ENCODE data around the gene IRS1. TPM values are rescaled to one million over a fixed set of nuclear protein-coding genes. Genes with fewer than 3 reads are reported as not detected.
A peak's percentile ranks its signal among the peaks of the same experiment; 100 is the strongest.

Gene IRS1
- polyA plus RNA-seq, 2 of the 4 experiments (the other 2 are of a cell fraction) = 10.4 to 13.9 TPM

DNA sequence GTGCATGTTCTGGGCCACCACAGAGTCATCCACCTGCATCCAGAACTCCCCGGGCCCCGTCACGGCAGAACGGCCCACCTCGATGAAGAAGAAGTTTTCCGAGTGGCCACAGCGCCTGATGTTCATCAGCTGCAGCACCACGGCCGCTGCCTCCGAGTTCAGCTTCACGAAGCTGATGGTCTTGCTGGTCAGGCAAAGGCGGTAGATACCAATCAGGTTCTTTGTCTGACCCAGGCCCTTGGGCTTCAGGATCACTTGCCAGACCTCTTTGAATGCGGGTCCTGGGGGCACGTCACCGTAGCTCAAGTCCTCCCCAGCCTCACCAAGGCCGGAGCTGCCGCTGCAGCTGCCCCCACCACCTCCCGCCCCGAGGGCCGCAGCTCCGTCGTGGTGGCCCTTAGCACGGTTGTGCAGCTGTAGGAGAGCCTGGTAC lies 1.6 kb downstream of the IRS1 start:
- WGBS (ENCODE audit: missing lambda C conversion rate) = 83% methylated on average over 13 of the region's 23 CpGs
- CTCF ChIA-PET = interaction anchor here (0.8 to 3.2 kb wide), 10 partner anchors 10 to 1128 kb away, joined by 3 to 16 read pairs (median 4); no protein-coding TSS in a partner anchor
- no peak for ATAC-seq
- Histone ChIP-seq H3K4me3 (peak overlapping the region; percentile 80), H3K9me3 (no peaks in the 10 kb centered on the region), H3K4me1 (peaks cover 49% of the 10 kb centered on the region), H3K27ac (peak overlapping the region; percentile 95 to 100), H3K4me2 (peak overlapping the region; percentile 96)
- FAIRE-seq = no peak
- TF ChIP-seq EHMT2 (IDR thresholded peaks at IDR 0.05; ENCODE audit: low read depth) (no peak), HDAC2 (IDR thresholded peaks at IDR 0.05) (no peak), RAD21 (conservative IDR thresholded peaks at IDR 0.05 in 1 of 2, IDR thresholded peaks at IDR 0.05 in 1 of 2) (no peak), E2F6 (IDR thresholded peaks at IDR 0.05; ENCODE audit: borderline replicate concordance, low read depth) (no peak), NPAS2 (CRISPR knock-in tag; IDR thresholded peaks at IDR 0.05; ENCODE audit: borderline replicate concordance) (no peak), POLR2AphosphoS2 (conservative IDR thresholded peaks at IDR 0.05; ENCODE audit: low read length) (no peak), CHD2 (IDR thresholded peaks at IDR 0.05; ENCODE audit: low read length, partially characterized antibody) (no peak), SREBF2 (IDR thresholded peaks at IDR 0.05) (no peak), TFCP2L1 (CRISPR knock-in tag; IDR thresholded peaks at IDR 0.05) (no peak), KDM1A (IDR thresholded peaks at IDR 0.05; ENCODE audit: low read depth) (no peak), SMC3 (IDR thresholded peaks at IDR 0.05) (no peak), ZNF302 (CRISPR knock-in tag; IDR thresholded peaks at IDR 0.05) (no peak), HOXA7 (CRISPR knock-in tag; IDR thresholded peaks at IDR 0.05) (no peak), NR3C1 (IDR thresholded peaks at IDR 0.05) (no peak), HOXB13 (CRISPR knock-in tag; IDR thresholded peaks at IDR 0.05; ENCODE audit: low read depth) (no peak), MAX (IDR thresholded peaks at IDR 0.05) (no peak), CEBPB (IDR thresholded peaks at IDR 0.05) (no peak)
- TF ChIP-seq, protein P1, sequence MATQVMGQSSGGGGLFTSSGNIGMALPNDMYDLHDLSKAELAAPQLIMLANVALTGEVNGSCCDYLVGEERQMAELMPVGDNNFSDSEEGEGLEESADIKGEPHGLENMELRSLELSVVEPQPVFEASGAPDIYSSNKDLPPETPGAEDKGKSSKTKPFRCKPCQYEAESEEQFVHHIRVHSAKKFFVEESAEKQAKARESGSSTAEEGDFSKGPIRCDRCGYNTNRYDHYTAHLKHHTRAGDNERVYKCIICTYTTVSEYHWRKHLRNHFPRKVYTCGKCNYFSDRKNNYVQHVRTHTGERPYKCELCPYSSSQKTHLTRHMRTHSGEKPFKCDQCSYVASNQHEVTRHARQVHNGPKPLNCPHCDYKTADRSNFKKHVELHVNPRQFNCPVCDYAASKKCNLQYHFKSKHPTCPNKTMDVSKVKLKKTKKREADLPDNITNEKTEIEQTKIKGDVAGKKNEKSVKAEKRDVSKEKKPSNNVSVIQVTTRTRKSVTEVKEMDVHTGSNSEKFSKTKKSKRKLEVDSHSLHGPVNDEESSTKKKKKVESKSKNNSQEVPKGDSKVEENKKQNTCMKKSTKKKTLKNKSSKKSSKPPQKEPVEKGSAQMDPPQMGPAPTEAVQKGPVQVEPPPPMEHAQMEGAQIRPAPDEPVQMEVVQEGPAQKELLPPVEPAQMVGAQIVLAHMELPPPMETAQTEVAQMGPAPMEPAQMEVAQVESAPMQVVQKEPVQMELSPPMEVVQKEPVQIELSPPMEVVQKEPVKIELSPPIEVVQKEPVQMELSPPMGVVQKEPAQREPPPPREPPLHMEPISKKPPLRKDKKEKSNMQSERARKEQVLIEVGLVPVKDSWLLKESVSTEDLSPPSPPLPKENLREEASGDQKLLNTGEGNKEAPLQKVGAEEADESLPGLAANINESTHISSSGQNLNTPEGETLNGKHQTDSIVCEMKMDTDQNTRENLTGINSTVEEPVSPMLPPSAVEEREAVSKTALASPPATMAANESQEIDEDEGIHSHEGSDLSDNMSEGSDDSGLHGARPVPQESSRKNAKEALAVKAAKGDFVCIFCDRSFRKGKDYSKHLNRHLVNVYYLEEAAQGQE (IDR thresholded peaks at IDR 0.05) = no peak
- no peak for DNase-seq (ENCODE audit: low read depth in 1 of 2, low spot score in 1 of 2)
- POLR2A ChIA-PET = interaction anchor here (2.0 kb wide), 1 partner anchor 682 kb away, joined by 7 read pairs; no protein-coding TSS in a partner anchor

DNA sequence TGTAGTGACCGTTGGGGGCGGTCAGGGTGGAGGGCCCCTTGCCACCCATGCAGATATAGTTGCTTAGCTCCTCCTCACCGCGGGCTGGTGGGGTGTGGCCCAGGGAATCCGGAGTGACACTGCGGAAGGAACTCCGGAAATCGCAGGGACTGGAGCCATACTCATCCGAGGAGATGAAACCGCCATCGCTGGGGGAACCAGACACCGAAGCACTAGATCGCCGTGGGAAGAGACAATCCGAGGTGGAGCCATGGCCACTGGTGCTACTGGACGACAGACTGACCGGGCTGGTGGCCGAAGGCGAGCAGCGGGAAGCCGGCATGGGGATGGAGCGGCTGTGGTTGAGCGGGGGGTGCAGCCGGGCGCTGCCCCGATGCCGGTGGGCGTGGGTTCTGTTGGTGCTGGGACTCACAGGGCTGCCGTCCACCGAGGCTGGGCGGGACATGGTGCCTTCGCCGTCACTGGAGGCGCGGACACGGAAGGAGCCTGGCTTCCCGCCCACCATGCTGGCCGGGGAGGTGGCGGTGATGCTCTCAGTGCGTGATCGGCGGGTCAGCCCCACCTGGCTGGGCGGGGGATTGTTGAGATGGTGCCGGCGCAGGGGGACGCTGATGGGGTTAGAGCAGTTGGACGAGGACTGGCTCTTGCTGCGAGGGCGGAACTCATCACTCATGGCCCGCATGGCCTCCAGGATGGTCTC lies 2.2 kb downstream of the IRS1 start:
- CTCF ChIA-PET = interaction anchor here (0.8 to 1.6 kb wide), 5 partner anchors 18 to 908 kb away, joined by 3 to 5 read pairs (median 4); no protein-coding TSS in a partner anchor
- Histone ChIP-seq H3K4me3 (peak overlapping the region; percentile 80), H3K27ac (peak overlapping the region; percentile 95 to 100; a peak in 3 of 6 replicates), H3K4me2 (peak overlapping the region; percentile 96), H3K4me1 (peaks cover 51% of the 10 kb centered on the region), H3K9me3 (no peaks in the 10 kb centered on the region)
- 96% methylated on average over 39 of the region's 50 CpGs for WGBS (ENCODE audit: missing lambda C conversion rate)
- FAIRE-seq (no peak), ATAC-seq (no peak), DNase-seq (ENCODE audit: low read depth in 1 of 2, low spot score in 1 of 2) (no peak)
- POLR2A ChIA-PET = interaction anchor here (1.0 to 2.0 kb wide), 3 partner anchors 612 to 682 kb away, joined by 3 to 7 read pairs (median 3); no protein-coding TSS in a partner anchor
- TF ChIP-seq RCOR1 (IDR thresholded peaks at IDR 0.05; ENCODE audit: low read depth, low read length) = no peak
- TF ChIP-seq USF2 (IDR thresholded peaks at IDR 0.05) = no peak
- TF ChIP-seq JUN (IDR thresholded peaks at IDR 0.05) = 0 out of 5 replicates have a peak, but pooled peaks of 1 of the 2 experiments have one; percentile 20
- TF ChIP-seq, protein P2, sequence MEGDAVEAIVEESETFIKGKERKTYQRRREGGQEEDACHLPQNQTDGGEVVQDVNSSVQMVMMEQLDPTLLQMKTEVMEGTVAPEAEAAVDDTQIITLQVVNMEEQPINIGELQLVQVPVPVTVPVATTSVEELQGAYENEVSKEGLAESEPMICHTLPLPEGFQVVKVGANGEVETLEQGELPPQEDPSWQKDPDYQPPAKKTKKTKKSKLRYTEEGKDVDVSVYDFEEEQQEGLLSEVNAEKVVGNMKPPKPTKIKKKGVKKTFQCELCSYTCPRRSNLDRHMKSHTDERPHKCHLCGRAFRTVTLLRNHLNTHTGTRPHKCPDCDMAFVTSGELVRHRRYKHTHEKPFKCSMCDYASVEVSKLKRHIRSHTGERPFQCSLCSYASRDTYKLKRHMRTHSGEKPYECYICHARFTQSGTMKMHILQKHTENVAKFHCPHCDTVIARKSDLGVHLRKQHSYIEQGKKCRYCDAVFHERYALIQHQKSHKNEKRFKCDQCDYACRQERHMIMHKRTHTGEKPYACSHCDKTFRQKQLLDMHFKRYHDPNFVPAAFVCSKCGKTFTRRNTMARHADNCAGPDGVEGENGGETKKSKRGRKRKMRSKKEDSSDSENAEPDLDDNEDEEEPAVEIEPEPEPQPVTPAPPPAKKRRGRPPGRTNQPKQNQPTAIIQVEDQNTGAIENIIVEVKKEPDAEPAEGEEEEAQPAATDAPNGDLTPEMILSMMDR (IDR thresholded peaks at IDR 0.05) = no peak
